NB4 (cell line): ENCODE results near the gene ACAT2.
"Not testable (repeated sequence)": the region's sequence is repeated elsewhere in the genome, so short reads cannot be mapped to it uniquely, and the experiment has no call there.

ENCODE experiments used
- DNase-seq: peaks from one replicate; pipeline ENCODE4 v3.0.0; 2010; ENCODE audit warnings: low read depth
- H3K4me3 ChIP-seq: one replicate; pipeline ENCODE4 v1.5.1; 2011; ENCODE audit warnings: mild to moderate bottlenecking, low read depth, low read length, moderate library complexity
- CTCF ChIP-seq: IDR thresholded peaks from one replicate; pipeline ENCODE4 v1.5.1; 2012; ENCODE audit warnings: low read depth, low read length
- MYC ChIP-seq: IDR thresholded peaks from 2 replicates; pipeline ENCODE4 v1.6.1; 2011; ENCODE audit warnings: low read depth, low read length
- POLR2A ChIP-seq: IDR thresholded peaks from 2 replicates; pipeline ENCODE4 v1.6.1; 2011; ENCODE audit warnings: mild to moderate bottlenecking; ENCODE audit not compliant: insufficient read length; ENCODE audit errors: extremely low read depth
- TF ChIP-seq, protein P1 (sequence below): IDR thresholded peaks from 2 replicates; pipeline ENCODE4 v1.6.1; 2011; ENCODE audit warnings: low read depth, low read length

The ACAT2 gene

GRCh38 chr6:159728531-159728964, 33.3 kb upstream of the ACAT2 start:
- H3K4me3 ChIP-seq = peak overlapping the region; percentile 83
- no peak for DNase-seq
- TF ChIP-seq POLR2A = no peak
- no peak for TF ChIP-seq MYC
- TF ChIP-seq, protein P1, sequence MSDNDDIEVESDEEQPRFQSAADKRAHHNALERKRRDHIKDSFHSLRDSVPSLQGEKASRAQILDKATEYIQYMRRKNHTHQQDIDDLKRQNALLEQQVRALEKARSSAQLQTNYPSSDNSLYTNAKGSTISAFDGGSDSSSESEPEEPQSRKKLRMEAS = no peak
- TF ChIP-seq CTCF = no peak

DNA sequence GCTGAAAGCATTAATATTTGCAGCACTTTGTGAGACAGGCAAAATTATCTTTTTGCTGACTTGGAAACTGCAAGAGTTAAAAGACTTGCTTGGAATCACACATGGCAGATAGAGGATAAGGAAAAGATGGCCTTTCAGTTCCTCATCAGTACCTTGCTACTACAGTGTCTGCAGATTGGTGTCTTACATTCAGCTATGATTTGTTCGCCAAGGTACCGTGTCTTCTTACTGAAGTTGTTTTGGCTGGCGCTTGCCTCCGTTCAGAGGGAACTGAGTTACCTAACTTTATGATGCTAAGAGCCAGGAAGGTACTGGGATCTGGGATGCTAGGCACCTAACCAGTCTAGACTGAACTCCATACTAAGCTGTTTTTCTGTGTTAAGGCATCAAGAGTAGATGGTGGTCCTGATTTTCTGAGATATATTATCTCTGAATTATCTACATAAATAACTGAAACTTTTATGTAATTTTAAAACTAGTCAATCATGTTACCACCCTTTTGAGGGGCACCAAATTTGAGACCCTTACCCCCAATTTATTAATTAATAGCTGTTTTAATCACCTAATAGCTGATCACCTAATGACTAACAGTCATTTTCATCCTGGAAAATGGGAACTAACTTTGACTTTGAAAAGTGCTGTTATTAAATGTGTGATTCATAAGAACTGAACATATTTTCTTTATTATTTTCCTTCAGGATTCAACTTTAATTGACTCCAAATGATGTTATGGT, 32.1 kb upstream of the ACAT2 start:
- peak; percentile 37 for DNase-seq
- peak overlapping the region; percentile 83 for H3K4me3 ChIP-seq
- TF ChIP-seq POLR2A (no peak), MYC (no peak), CTCF (no peak)
- TF ChIP-seq, protein P1 = no peak

DNA sequence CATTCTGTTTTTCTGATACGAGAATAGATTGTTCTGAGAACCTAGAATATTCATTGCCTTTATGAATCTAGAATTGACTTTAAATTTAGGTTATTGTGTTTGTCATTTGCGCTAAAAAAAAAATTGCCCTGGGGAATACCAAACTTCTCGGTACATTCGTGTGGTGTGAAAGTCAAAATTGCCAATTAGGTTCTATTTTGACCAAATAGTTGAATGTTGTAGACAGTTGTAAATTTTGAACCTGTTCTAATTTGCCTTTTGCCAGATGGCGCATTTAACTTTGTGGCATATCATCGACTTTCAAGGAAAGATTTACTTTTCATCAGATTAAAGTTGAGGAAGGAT, 31.5 kb upstream of the ACAT2 start:
- DNase-seq = no peak

GRCh38 chr6:159732550-159732949, 29.3 kb upstream of the ACAT2 start:
- not testable (repeated sequence) for DNase-seq, H3K4me3 ChIP-seq

More for the DNA sequence above, 31.5 kb upstream of the ACAT2 start:
- TF ChIP-seq, protein P1 = no peak
- TF ChIP-seq CTCF (no peak), MYC (no peak), POLR2A (no peak)
- H3K4me3 ChIP-seq = peak overlapping the region; percentile 83

DNA sequence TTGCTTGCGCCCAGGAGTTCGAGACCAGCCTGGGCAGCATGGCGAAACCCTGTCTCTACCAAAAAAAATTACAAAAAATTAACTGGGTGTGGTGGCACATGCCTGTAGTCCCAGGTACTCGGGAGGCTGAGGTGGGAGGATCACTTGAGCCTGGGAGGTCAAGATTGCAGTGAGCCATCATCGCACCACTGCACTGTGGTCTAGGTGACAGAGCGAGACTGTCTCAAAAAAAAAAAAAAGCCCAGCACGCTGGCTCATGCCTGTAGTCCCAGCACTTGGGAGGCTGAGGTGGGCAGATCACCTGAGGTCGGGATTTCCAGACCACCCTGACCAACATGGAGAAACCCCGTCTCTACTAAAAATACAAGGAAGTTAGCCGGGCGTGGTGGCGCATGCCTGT, 28.4 kb upstream of the ACAT2 start:
- H3K4me3 ChIP-seq, DNase-seq: not testable (repeated sequence)

DNA sequence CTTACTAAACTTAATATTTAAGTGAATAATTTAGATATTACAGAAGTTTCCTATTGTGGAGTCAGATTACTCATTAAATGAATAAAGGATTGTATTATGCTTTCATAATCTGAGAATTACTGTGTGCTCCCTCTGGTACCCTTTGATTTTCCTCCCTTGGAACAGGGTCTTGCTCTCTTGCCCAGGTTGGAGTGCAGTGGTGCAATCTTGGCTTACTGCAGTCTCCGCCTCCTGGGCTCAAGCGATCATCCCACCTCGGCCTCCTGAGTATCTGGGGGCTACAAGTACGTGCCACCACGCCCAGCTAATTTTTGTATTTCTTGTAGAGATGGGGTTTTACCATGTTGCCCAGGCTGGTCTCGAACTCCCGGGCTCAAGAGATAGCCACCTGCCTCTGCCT, 24.9 kb upstream of the ACAT2 start:
- H3K4me3 ChIP-seq = no peak overlapping the region
- TF ChIP-seq, protein P1 = no peak
- no peak for TF ChIP-seq POLR2A
- TF ChIP-seq CTCF = no peak
- no peak for TF ChIP-seq MYC

GRCh38 chr6:159739341-159739740, 22.5 kb upstream of the ACAT2 start:
- no peak overlapping the region for H3K4me3 ChIP-seq
- peak; percentile 74 for DNase-seq
- TF ChIP-seq, protein P1 = no peak
- TF ChIP-seq CTCF (no peak), POLR2A (no peak), MYC (no peak)

More for the DNA sequence above, 24.9 kb upstream of the ACAT2 start:
- DNase-seq = no peak
